SH-SY5Y (cell line): ENCODE measurements around the gene PSMB9.

Experiments
- GATA2 ChIP-seq: IDR thresholded peaks from 2 replicates; pipeline ENCODE4 v1.6.1; 2011; ENCODE audit warnings: mild to moderate bottlenecking, low read depth, low read length
- GATA3 ChIP-seq: IDR thresholded peaks from 2 replicates; pipeline ENCODE4 v1.6.1; 2011; ENCODE audit warnings: low read depth, mild to moderate bottlenecking, low read length, moderate library complexity

GRCh38 chr6:32852018-32852843 lies 1.8 kb upstream of the PSMB9 start:
- TF ChIP-seq GATA2 (no peak), GATA3 (no peak)
